ENCODE data around the gene STK32B.
"Not testable (repeated sequence)": the region's sequence is repeated elsewhere in the genome, so short reads cannot be mapped to it uniquely, and the experiment has no call there.

Gene STK32B

DNA sequence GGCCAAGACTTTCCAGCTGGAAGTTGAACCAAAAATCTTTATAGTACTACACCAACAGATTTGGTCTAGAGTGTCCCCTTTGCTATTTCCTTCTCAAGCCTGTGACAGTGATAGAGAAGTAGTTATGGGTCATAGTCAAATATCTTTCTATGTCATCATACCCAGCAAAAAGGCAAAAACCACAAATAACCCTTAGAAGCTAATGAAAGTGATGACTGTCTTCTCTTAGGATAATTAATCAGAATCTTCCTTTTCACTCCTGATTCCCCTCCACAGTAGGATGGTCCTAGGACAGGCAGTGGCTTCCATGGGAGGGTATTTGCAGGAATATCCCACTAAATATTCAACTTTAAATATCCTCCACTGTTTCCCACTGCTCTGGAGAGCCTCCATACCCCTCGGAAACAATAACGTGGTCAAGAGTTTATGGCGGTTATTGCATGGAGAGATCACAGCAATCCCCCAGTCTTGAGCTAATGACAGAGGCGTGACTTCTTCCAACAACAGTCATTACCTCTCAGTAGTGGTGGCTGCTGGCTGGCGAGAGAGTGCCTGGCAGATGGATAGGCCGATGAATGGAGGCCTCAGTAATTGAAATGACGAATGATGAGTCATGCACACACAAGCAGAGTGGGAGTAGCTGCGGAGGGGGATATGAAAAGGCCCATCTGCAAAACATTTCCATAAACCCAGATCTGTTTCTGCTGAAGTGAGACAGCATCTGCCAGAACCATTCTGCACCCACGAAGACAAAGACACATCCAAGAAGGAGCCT, 154.9 kb downstream of the STK32B start:
- peak; percentile 15 for DNase-seq (ENCODE audit: low read depth, low spot score)

DNA sequence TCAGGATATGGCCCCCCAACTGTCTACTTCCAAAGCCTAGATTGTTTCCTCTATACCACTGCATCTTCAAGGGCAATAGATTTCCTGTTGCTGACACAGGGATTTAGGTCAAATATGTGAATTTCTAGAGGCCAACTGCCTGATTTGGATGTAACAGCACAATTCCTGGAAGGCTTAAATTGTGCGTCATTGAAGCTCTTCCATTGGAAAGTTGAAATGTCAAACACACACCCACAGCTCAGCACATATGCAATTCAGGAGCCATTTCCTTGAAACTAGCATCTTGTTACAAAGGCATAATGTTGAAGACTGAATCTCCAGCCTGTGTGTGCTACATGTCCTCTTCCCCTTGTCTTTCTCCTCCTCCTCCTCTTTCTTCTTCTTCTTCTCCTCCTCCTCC, 158.6 kb downstream of the STK32B start:
- no peak for DNase-seq (ENCODE audit: low read depth, low spot score)

DNA sequence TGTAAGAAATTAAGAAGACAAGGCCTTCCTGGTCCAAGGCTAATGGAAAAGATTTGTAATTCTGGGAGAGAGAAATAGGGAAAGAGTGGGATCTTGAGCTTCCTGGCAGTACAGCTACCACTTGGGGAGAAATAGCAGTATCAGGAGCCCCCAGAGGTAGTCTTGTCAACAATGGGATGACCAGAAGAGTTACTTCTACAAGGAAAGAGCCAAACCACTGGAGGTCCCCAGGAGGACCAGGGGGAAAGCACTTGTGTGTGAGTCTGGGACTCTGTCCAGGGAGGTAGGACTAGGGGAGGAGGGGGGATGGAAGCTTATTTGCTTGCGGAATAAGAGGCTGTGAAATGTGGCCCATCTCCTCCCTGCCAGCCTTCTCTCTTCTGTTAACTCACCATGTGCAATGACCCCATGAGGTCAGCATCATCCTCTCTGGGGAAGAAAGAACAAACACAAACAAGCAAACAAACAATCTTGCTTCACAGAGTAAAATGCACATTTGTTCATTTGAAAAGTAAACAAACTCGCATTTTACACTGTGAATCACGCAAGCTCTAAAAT, 160.1 kb downstream of the STK32B start:
- no peak for DNase-seq (ENCODE audit: low read depth, low spot score)

DNA sequence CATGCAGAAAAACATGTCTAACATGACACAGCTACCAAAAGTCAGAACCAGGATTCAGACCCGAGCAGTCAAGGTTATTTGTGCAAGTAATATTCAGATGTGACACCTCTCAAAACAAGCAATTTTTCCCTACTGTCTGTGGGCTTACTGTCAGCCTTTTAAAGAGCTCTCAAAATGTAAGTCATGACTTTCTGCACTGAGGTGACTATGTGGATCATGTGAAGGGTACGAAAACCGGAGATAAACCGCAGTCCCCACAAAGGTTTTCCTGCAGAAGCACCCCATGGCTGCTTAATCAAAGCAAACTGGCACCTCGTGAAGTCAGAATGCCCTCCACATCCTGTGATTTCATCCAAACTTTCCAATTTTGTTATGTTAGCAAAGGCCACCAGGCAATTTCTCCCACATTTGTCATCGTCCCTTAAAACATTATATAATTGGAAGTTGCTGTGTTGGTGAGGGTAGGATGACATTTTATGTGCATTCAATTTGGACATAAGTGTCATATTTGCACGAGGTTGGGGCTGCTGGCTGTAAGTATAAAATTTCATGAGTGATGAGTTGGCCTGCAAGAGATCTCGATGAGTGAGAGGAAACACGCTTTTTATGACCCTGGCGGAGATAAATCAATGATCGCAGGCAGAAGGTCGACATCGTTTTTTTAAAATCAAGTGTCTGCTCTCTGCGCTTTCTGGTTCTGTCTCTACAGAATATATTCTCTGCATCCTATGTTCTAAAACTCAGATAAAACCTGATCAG, 161.2 kb downstream of the STK32B start:
- DNase-seq (ENCODE audit: low read depth, low spot score) = no peak

DNA sequence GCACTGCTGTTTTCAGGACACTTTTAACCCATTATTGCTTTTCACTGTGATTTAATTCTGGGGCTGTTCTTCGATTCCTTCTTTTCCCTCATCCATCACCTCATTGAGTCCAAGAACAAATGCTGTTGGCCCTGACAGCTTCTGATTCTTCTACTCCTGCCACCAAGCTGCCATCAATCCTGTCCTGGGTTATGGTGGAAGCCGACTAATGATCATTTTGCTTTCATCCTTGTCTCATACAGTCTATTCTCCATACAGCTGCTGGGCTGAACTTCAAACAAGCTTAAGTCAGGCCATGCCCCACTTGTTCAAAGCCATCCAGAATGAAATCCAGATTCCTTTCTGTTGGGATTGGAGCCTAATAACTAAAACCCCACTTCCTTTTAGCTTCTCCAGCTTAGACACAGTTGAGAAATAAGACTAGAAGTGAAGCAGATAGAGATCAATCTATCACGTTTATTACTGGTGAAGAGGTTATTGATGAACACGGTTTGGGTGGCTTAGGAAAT, 161.9 kb downstream of the STK32B start:
- no peak for DNase-seq (ENCODE audit: low read depth, low spot score)

DNA sequence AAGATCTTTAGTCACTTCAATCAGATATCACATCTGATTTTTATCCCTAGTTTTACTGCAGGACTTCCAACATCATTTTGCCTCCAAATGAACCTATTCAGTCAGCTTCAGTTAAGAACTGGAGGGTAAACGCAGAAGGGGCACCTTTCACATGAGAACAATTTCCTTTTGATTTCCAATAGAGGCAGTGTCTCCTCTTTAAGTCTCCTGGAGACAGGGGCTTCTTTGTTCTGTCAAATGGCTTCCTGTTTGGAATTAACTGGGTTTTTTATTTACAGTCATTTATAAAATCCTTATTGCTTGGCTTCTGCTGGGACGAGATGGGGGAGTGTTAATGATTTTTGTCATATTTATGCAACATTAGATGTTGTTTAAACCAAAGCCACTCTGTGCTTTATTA, 164.0 kb downstream of the STK32B start:
- no peak for DNase-seq (ENCODE audit: low read depth, low spot score)

DNA sequence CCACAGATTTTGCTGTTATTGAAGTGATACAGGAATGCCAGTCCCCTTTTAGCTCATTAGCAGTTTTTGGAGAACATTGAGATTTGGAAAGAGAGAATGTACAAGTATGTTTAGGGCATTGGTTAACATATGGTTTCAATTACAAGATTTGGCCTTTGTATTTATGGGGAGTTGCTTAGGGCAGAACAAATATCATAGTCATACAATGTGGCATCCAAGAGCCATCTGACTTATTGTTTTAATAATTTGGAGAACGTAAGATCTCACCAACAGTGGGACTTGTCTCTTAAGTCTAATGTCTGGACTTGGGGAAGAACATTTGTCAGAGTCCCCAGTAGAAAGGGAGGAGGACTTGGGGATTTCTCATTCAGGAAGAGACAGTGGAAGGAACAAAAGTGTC, 166.1 kb downstream of the STK32B start:
- no peak for DNase-seq (ENCODE audit: low read depth, low spot score)

DNA sequence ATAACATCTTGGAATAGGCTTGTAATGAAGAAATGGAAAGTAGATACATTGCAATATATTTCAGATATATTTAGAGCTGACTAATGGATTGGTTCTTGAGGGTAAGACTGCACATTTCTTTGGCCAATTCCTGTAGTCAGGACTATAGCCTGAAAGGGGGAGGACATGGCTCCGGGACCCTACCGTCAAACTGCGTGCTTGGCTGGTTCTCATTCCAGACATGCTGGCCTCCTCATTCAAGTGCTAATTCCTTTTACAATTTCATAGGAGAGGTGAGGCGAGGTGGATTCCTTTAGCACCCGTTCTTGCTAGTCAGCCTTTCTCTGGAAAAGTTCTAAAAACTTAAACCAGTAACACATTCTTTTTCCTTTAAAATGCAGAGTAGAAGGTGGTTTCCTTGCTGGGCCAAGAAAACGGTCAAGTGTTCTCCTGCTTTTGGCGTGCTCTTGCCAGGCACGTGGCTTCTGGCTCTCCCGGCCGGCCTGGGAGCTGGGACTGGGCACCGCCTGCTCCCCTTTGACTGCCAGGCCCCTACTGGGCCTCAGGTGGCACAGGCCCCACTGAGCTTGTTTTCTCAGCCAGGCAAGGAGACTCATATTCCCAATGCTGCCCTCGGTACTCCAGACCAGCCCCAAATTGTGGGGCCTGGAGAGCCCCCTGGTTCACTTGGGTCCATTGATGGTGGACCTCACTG, 167.2 kb downstream of the STK32B start:
- DNase-seq (ENCODE audit: low read depth, low spot score) = no peak

DNA sequence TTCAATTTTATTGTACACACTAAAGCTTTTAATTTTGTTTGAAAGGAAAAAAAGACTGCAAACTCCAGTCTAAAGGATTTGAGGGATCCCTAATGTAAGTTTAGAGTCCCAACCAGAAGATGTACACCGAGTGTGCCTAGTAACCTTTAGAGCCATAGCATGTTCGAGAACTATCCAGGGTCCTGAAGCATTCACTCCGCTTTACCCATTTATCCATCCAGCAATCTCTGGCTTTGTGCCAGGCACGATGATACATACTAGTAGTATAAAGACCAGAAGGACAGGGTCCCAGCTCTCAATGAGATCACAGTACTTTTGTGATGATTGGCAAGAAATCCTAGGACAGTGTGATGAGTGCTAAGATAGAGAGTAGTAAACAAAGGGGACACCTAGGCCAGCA, 168.7 kb downstream of the STK32B start:
- no peak for DNase-seq (ENCODE audit: low read depth, low spot score)

DNA sequence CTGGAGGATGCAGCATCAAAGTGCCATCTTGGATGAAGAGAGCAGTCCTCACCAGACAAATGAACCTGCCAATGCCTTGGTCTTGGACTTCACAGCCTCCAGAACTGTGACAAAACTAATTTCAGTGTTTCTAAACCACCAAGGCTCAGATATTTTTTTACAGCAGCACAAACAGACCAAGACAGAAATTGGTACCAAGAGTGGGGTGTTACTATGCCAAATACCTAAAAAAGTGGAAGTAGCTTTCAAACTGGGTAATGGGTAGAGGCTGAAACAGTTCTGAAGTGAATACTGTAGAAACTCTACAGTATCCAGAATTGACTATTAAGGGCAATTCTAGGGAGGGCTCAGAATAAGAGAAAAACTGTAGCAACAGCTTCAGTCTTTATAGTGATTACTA, 170.8 kb downstream of the STK32B start:
- DNase-seq (ENCODE audit: low read depth, low spot score) = no peak

DNA sequence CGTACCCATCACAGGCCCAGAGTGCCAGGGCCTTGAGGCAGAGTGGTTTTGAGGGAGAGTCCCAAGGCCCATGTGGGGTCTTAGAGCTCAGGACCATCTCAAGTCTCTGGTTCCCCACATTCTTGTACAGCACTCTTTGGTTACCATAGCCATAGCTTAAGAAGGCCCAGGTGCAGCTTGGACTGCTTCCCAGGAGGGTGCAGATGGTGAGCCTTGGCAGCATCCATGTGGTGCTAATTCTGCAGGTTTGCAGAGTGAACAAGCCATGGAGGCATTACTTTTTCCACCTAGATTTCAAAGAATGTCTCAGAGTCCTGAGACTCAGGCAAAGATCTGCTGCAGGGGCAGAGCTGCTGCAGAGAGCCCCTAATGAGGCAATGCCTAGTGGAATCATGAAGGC, 171.7 kb downstream of the STK32B start:
- no peak for DNase-seq (ENCODE audit: low read depth, low spot score)

DNA sequence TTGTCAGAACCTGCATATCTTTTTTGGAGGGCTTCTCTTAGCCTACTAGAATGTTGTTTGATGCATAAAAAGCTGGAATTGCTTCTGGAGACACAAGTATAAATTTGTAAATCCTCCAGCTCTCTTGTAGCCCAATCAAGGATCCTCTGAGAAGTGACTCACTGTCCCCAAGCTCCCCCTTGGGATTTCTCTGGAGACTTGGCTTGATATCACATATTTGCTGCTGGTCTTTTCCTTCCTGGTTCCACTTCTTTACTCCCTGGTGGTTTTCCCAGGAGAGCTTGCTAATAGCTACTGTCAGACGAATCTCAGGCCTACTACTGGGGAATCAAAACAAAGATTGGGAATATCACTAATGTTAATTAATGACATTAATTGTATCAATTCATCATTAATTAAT, 173.1 kb downstream of the STK32B start:
- no peak for DNase-seq (ENCODE audit: low read depth, low spot score)

DNA sequence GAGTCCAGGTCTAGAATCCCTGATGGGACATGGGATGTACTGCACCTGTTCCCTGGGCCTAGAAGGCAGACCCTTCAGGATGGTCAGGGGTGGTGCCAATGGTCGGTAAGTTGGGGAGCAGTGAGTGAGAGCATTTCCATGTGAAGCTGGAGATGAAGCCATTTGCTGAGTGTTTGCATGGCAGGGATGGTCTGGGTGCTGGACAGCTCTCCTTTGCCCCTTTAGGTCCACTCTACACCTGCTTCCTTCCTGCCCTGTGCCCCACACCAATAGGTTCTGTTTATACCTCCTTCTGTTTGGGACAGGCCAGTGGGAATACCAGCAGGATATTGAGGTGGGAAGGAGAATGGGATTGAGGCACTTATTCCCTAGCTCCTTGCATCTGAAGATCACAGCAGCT, 181.3 kb downstream of the STK32B start:
- DNase-seq (ENCODE audit: low read depth, low spot score) = no peak

DNA sequence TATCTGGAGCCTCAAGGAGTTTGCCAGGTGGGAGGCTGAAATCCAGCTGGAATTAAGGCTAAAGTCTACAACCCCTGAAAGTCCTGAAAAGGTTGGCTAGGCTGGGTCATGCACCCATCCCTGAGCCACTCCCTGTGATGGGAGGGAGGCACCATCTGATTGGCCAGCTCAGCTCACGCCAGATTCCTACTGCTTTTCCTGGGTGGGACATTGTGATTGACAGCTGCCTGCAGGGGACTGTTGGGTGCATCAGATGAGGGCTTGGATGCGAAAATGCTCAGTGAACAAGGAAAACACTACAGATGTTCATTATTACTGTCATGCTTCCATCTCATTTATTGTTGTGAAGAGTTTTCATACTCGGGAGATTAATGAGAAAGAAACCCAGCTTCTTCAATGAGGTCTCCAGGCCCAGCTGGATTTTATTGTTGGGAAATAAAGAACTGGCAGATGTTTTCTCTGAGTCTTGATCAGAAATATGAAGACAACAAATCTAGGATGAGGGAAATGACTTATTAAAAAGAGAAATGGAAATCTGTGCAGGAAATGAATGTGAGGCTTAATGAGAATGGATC, 185.9 kb downstream of the STK32B start:
- no peak for DNase-seq (ENCODE audit: low read depth, low spot score)

DNA sequence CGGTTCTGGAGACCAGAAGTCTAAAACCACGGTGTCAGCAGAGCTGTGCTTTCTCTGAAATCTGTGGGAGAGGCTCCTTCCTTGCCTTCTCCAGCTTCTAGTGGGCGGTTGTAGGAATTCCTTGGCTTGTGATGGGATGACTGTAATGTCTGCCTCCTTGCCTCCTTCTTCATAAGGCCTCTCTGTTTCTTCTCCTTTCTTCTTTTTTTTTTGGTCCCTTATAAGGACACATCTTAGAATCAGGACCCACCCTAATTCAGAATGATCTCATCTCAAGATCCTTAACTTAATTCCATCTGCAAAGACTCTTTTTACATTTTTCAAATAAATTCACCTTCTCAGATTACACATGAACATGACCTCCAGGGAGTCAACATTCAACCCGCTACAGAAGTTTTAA, 186.9 kb downstream of the STK32B start:
- DNase-seq (ENCODE audit: low read depth, low spot score) = no peak

DNA sequence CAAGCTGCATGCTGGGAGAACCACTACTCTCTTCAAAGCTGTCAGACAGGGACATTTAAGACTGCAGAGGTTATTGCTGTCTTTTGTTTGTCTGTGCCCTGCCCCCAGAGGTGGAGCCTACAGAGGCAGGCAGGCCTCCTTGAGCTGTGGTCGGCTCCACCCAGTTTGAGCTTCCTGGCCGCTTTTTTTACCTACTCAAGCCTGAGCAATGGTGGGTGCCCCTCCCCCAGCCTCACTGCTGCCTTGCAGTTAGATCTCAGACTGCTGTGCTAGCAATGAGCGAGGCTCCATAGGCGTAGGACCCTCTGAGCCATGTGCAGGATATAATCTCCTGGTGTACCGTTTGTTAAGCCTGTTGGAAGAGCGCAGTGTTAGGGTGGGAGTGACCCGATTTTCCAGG, 195.8 kb downstream of the STK32B start:
- DNase-seq (ENCODE audit: low read depth, low spot score) = not testable (repeated sequence)

DNA sequence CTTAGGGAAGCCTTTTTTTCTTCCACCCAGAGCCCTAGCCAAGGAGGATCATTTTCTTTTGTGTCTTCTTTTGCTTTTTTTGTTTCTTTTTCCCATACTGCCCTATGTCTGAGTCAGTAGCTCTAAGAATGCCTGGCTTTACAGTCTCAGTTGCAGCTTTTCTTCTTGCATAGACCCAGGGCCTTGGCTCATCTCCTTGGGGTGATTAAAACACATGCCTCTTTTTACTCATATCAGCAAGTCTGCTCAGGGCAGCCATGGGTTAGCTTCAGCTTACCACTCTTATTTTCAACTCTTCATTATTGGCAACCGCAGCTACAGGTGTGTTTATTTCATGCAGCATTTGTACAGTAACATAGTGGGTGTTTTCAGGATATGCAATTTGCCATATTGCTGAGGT, 196.5 kb downstream of the STK32B start:
- DNase-seq (ENCODE audit: low read depth, low spot score) = no peak

DNA sequence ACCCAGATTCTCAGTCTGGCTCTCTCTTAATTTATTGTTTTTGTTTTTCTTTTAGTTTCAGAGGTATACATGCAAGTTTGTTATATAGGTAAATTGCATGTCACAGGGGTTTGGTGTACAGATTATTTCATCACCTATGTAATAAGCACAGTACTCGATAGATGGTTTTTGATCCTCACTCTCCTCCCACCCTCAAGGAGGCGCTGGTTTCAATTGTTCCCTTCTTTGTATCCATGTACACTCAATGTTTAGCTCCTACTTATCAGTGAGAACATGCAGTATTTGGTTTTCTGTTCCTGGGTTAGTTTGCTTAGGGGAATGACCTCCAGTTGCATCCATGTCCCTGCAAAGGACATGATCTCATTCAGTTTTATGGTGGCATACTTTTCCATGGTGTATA, 198.4 kb downstream of the STK32B start:
- no peak for DNase-seq (ENCODE audit: low read depth, low spot score)

DNA sequence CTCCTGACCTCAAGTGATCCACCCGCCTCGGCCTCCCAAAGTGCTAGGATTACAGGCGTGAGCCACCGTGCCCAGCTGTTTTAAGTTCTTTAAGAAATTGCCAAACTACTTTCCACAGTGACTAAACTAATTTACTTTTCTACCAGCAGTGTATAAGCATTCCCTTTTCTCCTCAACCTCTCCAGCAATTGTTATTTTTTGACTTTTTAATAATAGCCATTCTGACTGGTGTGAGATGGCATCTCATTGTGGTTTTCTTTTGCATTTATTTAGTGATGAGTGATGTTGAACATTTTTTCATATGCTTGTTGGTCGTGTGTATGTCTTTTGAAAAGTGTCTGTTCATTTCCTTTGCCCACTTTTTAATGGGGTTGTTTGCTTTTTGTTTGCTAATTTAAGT, 199.3 kb downstream of the STK32B start:
- not testable (repeated sequence) for DNase-seq (ENCODE audit: low read depth, low spot score)

DNA sequence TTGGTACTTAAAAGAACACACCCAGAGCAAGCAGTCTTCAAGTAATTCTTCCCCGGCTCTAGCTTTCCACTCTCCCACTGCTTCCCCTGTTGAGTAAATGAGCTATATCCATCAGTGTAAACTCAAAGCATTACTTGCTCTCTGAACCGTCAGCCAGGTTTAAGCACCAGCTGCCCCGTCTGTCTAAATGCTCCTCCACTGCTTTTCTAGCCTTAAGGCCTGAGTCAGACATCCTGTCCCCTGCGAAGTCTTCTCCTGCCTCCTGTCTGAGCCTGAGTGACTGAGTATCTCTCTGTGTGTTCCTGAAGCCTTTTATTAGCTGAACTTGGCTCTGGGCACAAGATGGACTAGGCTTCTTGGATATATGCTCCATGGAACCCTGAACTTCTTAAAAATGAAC, 205.1 kb downstream of the STK32B start:
- DNase-seq (ENCODE audit: low read depth, low spot score) = no peak

DNA sequence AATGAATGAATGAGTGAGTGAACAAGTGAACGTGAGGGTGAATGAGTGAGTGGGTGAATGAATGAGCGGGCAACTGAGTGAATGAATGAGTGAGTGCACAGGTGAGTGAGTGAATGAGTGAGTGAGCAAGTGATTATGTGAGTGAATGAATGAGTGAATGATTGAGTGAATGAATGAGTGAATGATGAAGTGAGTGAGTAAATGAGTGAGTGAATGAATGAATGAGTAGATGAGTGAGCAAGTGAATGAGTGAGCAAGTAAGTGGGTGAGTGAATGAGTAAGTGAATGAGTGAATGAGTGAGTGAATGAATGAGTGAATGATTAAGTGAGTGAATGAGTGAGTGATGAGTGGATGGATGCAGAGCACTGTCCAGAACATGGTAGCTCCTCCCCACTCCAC, 205.8 kb downstream of the STK32B start:
- DNase-seq (ENCODE audit: low read depth, low spot score) = no peak

DNA sequence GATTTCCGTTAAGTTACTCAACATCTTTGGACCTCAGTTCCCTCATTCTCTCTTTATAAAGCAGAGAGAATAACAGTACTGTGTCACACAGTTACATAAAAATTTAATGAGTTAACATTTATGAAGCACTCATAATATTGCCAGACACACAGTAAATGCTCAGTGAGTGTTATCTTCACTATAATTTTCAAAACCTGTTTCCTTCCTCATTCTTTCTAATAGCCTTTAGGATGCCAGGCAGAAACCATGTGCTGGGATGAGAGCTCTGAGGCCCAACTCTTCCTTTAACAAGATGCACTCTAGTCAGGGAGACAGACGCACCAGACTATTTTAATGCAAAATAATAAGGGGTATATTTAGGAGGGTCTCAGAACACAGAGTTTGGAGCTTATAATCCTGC, 208.2 kb downstream of the STK32B start:
- no peak for DNase-seq (ENCODE audit: low read depth, low spot score)
